Endothelial cell of umbilical vein (primary cell): ENCODE data around the gene RNF213. TPM values are rescaled to one million over a fixed set of nuclear protein-coding genes. Genes with fewer than 3 reads are reported as not detected.

Source experiments
- BruUV-seq: library from RNA; stranded (reverse); fragments of 400-500 nt; replicated peaks from 2 replicates; lab custom pipeline; 2021; lab: Mats Ljungman, UMichigan
- CTCF ChIA-PET: fragments of 300-600, 350-600 bp; sonication (Branson Sonifier 250); formaldehyde crosslinking; loops from one replicate; lab custom pipeline; 2021; ENCODE audit warnings: antibody characterized with exemption, inconsistent platforms; lab: Charles Lee
- POLR2A ChIA-PET: fragments of 300-600, 350-600 bp; sonication (Branson Sonifier 250); formaldehyde crosslinking; loops from one replicate; lab custom pipeline; 2021; ENCODE audit warnings: antibody characterized with exemption, inconsistent platforms; lab: Charles Lee
- DNase-seq: peaks from one replicate; pipeline ENCODE4 v3.0.0-alpha.2; 2011; ENCODE audit warnings: low read depth, low spot score
- FAIRE-seq: peaks from 2 replicates; lab custom pipeline; 2011; peaks lifted over from hg19 to GRCh38; lab: Jason Lieb, UNC
- H2AFZ ChIP-seq: 2 replicates; pipeline ENCODE4 v1.6.0; 2012; ENCODE audit warnings: low read depth, low read length, control low read depth, inconsistent platforms
- H3K27ac ChIP-seq: 2 replicates; pipeline ENCODE4 v1.5.1; 2011; ENCODE audit warnings: low read depth, mild to moderate bottlenecking, control low read depth, low read length, moderate library complexity; ENCODE audit not compliant: insufficient read depth
- H3K27me3 ChIP-seq, 2 experiments: 2 replicates each; pipeline versions ENCODE4 v1.6.0 to v1.6.1; 2011; ENCODE audit warnings: low read length in 2 of 2, mixed read lengths in 1 of 2; ENCODE audit not compliant: control insufficient read depth in 2 of 2, insufficient read depth in 2 of 2
- H3K36me3 ChIP-seq, 2 experiments: 2 replicates in 1 of 2; 3 replicates in 1 of 2; pipeline ENCODE4 v1.5.1; 2011; ENCODE audit warnings: low read length in 2 of 2, mild to moderate bottlenecking in 1 of 2, moderate library complexity in 1 of 2; ENCODE audit not compliant: control insufficient read depth in 2 of 2, insufficient read depth in 2 of 2; ENCODE audit errors: extremely low read depth in 1 of 2
- H3K4me1 ChIP-seq: 3 replicates; pipeline ENCODE4 v1.5.1; 2011; ENCODE audit warnings: mild to moderate bottlenecking, low read length; ENCODE audit not compliant: control insufficient read depth, insufficient read depth; ENCODE audit errors: extremely low read depth
- H3K4me2 ChIP-seq: 2 replicates; pipeline ENCODE4 v1.6.1; 2011; ENCODE audit warnings: low read length, control low read depth, mixed read lengths; ENCODE audit not compliant: insufficient read depth
- H3K4me3 ChIP-seq, 3 experiments: fragments of 200-600 bp in 1 of 3; sonication (generic), shearing (Covaris generic) in 1 of 3; replicated peaks in 1 of 3; 2 replicates each; pipeline ENCODE4 v1.5.1; 2011 to 2016; ENCODE audit warnings: control low read depth in 3 of 3, low read length in 3 of 3, mild to moderate bottlenecking in 2 of 3, inconsistent platforms in 1 of 3, low read depth in 1 of 3, moderate library complexity in 1 of 3; ENCODE audit not compliant: insufficient read depth in 1 of 3
- H3K79me2 ChIP-seq: 2 replicates; pipeline ENCODE4 v1.6.0; 2012; ENCODE audit warnings: low read length, inconsistent platforms; ENCODE audit not compliant: control insufficient read depth, insufficient read depth
- H3K9ac ChIP-seq: replicated peaks from 2 replicates; pipeline ENCODE3; 2011; ENCODE audit warnings: low read length, control low read depth; ENCODE audit not compliant: insufficient read depth; ENCODE audit errors: extremely low read depth
- H3K9me1 ChIP-seq: replicated peaks from 3 replicates; pipeline ENCODE4 v1.6.0; 2011; ENCODE audit warnings: mild to moderate bottlenecking, low read length; ENCODE audit not compliant: control insufficient read depth, insufficient read depth; ENCODE audit errors: extremely low read depth
- H3K9me3 ChIP-seq: replicated peaks from 2 replicates; pipeline ENCODE4 v1.5.1; 2012; ENCODE audit warnings: low read length, inconsistent platforms; ENCODE audit not compliant: control insufficient read depth, insufficient read depth
- H4K20me1 ChIP-seq: replicated peaks from 2 replicates; pipeline ENCODE3; 2011; ENCODE audit warnings: mild to moderate bottlenecking, low read length; ENCODE audit not compliant: control insufficient read depth, insufficient read depth; ENCODE audit errors: extremely low read depth
- CTCF ChIP-seq, 2 donors: IDR thresholded peaks; 1 replicate in 1 of 2; 2 replicates in 1 of 2; pipeline ENCODE4 v1.5.1; 2011; ENCODE audit warnings: low read length in 2 of 2, mild to moderate bottlenecking in 2 of 2, moderate library complexity in 2 of 2, control low read depth in 1 of 2, inconsistent platforms in 1 of 2, low read depth in 1 of 2; ENCODE audit not compliant: insufficient read depth in 1 of 2; ENCODE audit errors: extremely low read depth in 1 of 2
- EZH2 ChIP-seq: IDR thresholded peaks from 2 replicates; pipeline ENCODE4 v1.6.1; 2012; ENCODE audit warnings: borderline replicate concordance, low read depth, mild to moderate bottlenecking, moderate library complexity, low read length, inconsistent platforms; ENCODE audit not compliant: severe bottlenecking
- FOS ChIP-seq: IDR thresholded peaks from 2 replicates; pipeline ENCODE4 v1.6.1; 2011; ENCODE audit warnings: mild to moderate bottlenecking, low read length, moderate library complexity, borderline replicate concordance; ENCODE audit not compliant: insufficient read depth
- GATA2 ChIP-seq: IDR thresholded peaks from 2 replicates; pipeline ENCODE4 v1.7.0; 2011; ENCODE audit warnings: low read depth, mild to moderate bottlenecking, moderate library complexity, mixed read lengths, low read length; ENCODE audit not compliant: insufficient read length, insufficient read depth
- JUN ChIP-seq: IDR thresholded peaks from 2 replicates; pipeline ENCODE4 v1.6.1; 2011; ENCODE audit warnings: borderline replicate concordance, low read depth; ENCODE audit not compliant: insufficient read length, insufficient read depth
- MAX ChIP-seq: IDR thresholded peaks from 2 replicates; pipeline ENCODE4 v1.6.1; 2011; ENCODE audit not compliant: insufficient read depth, insufficient read length
- MYC ChIP-seq: IDR thresholded peaks from one replicate; pipeline ENCODE4 v1.6.1; 2011; ENCODE audit warnings: mild to moderate bottlenecking, low read depth, low read length
- POLR2A ChIP-seq: IDR thresholded peaks from 2 replicates; pipeline ENCODE4 v1.6.1; 2012; ENCODE audit warnings: low read depth, mild to moderate bottlenecking, control low read depth, low read length
- POLR2AphosphoS5 ChIP-seq: IDR thresholded peaks from 2 replicates; pipeline ENCODE4 v1.6.1; 2012; ENCODE audit warnings: low read depth, mild to moderate bottlenecking, control low read depth, low read length, moderate library complexity; ENCODE audit not compliant: insufficient read depth
- dilution Hi-C: fragments of 300-500 bp; cut with MboI; formaldehyde crosslinking; loops from one replicate; pipeline ENCODE4 v1.15.0; 2019; ENCODE audit warnings: low sequenced_read_pairs; ENCODE audit not compliant: extremely low pct_ligation_motif_present
- intact Hi-C: fragments of 100-400 bp; cut with micrococcal nuclease; formaldehyde crosslinking; loops from one replicate; pipeline ENCODE4 v1.10.0; 2022
- polyA plus RNA-seq, 4 experiments: library from polyadenylated mRNA; depleted of rRNA in 3 of 4; stranded (reverse) in 3 of 4; unstranded in 1 of 4; fragments of >200 nt; gene quantifications; 2 replicates each; pipeline versions ENCODE4 v1.2.1 to v1.2.3, GENCODE V29; 2011 to 2012; ENCODE audit warnings: missing spikeins in 1 of 4
- total RNA-seq: library from RNA; stranded (reverse); gene quantifications from 2 replicates; pipeline ENCODE4 v1.2.3, GENCODE V29; 2021

RNF213 gene
- total and polyA plus RNA-seq, 2 donors (not counting 3 experiments of a cell fraction or from before 2014, with no cell fraction given), result 36.5 to 116 TPM

- Histone ChIP-seq H3K9me3 (no peaks in the 10 kb centered on the region), H3K4me3 (no peak overlapping the region), H3K27me3 (no peaks in the 10 kb centered on the region), H3K36me3 (peaks cover 0 to 17% of the 10 kb centered on the region in 2 experiments), H3K9ac (no peak overlapping the region), H3K27ac (no peak overlapping the region), H3K79me2 (no peaks in the 10 kb centered on the region), H3K9me1 (no peaks in the 10 kb centered on the region), H2AFZ (no peak overlapping the region), H4K20me1 (no peaks in the 10 kb centered on the region), H3K4me1 (no peaks in the 10 kb centered on the region), H3K4me2 (no peak overlapping the region)
- ChIA-PET CTCF (no interaction called here), POLR2A (no interaction called here)
- TF ChIP-seq POLR2AphosphoS5, result no peak
- no peak for TF ChIP-seq FOS
- no peak for TF ChIP-seq GATA2
- no peak for TF ChIP-seq JUN
- no peak for TF ChIP-seq POLR2A
- TF ChIP-seq MYC, result no peak
- no peak for TF ChIP-seq MAX
- TF ChIP-seq EZH2, result no peak
- TF ChIP-seq CTCF (IDR thresholded peaks at IDR 0.05; ENCODE audit: extremely low read depth in 1 of 2, insufficient read depth in 1 of 2, low read depth in 1 of 2, low read length in 2 of 2), result no peak
- dilution Hi-C loops, result no loop called here
- no peak for FAIRE-seq
- DNase-seq, result no peak
- intact Hi-C loops, result no loop called here
- BruUV-seq, result no TSS peak
Observed at GRCh38 chr17:80244871-80245509, 15.7 kb upstream of the RNF213 start.
